Measurements from ENCODE around the gene TOP2A.

DNA sequence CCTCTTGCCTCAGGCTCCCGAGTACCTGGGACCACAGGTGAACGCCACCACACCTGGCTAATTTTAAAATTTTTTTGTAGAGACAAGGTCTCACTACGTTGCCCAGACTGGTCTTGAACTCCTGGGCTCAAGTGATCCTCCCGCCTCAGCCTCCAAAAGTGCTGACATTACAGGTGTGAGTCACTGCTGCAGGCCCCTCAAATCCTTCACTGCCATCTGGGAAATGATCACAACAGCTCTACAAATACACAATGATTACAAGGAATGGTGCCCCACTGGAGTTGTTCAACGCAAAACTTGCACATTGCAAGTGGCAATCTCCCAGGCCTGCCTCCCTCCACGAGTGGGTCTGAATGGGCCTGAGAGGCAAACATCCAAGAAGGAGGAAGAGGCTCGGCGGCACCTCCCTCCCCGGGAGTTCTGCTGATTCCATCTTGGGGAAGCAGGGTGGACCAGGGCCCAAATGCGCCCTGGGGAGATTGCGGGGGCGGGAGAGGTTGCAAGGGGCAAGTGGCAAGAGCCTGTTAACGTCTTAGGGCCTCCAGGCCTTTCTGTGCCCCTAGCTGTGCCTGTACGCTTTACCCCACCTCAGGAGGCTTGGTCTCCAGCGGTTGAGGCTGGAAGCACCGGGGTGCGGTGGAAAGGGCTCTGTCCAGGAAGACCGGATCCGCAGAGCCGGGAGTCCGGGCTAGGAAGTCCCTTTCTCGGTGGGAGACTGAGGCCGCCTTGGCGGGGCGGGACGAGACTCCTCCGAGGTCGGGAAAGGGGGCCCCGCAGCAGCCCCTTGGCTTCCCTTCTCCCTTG lies 24.9 kb upstream of the TOP2A start:
- TF ChIP-seq ZNF274 (IDR thresholded peaks at IDR 0.05; ENCODE audit: low read depth, low read length) (no peak), YY1 (IDR thresholded peaks at IDR 0.05; ENCODE audit: insufficient read depth, insufficient read length) (no peak), SUZ12 (IDR thresholded peaks at IDR 0.05; ENCODE audit: extremely low read depth, insufficient read depth, insufficient read length) (no peak)

All from NT2/D1 (cell line).